Measurements from ENCODE around the gene TMC1.

TMC1 gene

DNA sequence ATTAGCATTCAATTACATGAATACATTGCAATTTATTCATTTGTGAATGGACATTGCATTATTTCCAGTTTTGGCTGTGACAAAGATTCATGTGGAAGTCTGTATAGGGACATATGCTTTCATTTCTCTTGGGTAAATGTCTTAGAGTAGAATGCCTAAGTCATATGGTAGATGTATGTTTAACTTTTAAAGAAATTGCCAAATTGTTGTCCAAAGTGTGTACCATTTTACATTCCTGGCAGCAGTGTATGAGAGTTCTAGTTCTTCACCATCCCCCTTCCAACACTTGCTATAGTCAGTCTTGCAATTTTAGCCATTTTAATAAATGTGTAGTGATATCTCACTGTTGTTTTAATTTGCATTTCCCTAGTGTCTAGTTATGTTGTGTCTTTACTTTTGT is 122.2 kb downstream of the TMC1 start:
- Histone ChIP-seq H2AK5ac (ENCODE audit: low read length, severe bottlenecking) (no peak overlapping the region), H3K4me3 (ENCODE audit: insufficient read depth in 1 of 2, low read depth in 1 of 2, low read length in 2 of 2) (no peak overlapping the region), H3K23ac (ENCODE audit: low read length in 2 of 2) (no peak overlapping the region)

DNA sequence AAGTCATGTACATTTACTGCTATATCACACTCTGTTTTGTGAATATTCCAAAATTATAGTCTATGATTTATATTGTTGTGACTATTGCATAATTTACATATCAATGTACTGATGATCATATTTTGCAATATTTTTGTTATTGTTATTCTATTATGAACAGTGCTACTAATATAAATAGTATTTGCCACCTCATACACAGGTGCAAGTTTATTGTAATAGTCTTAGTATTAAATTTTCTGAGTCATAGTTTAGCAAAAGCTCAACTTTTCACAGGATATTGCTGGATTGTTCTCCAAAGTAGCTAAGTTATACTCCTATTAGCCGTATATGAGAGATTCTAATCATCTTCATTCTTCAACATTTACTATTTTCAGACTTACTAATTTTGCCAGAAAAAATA is 124.7 kb downstream of the TMC1 start:
- Histone ChIP-seq H3K27ac (ENCODE audit: low read length, poor library complexity, severe bottlenecking) (no peak overlapping the region), H2BK120ac (ENCODE audit: low read depth, low read length) (no peak overlapping the region), H3K79me1 (replicated peaks; ENCODE audit: low read length, poor library complexity, severe bottlenecking) (no peaks in the 10 kb centered on the region), H3K9ac (ENCODE audit: low read length) (no peak overlapping the region), H3K4me3 (ENCODE audit: insufficient read depth in 1 of 2, low read depth in 1 of 2, low read length in 2 of 2) (no peak overlapping the region), H2BK15ac (ENCODE audit: low read depth, poor library complexity, severe bottlenecking) (no peak overlapping the region), H3K18ac (ENCODE audit: low read depth in 1 of 2, low read length in 2 of 2) (no peak overlapping the region), H2AFZ (ENCODE audit: low read depth, low read length) (no peak overlapping the region), H3K27me3 (ENCODE audit: control insufficient read depth in 1 of 2, insufficient read depth in 1 of 2, low read length in 2 of 2) (peaks cover 5 to 6% of the 10 kb centered on the region in 2 experiments), H4K8ac (ENCODE audit: low read length) (no peak overlapping the region), H2BK12ac (ENCODE audit: low read length in 2 of 2) (no peak overlapping the region), H3K4me2 (ENCODE audit: low read length, poor library complexity, severe bottlenecking) (no peak overlapping the region), H2BK5ac (ENCODE audit: low read depth, low read length, poor library complexity, severe bottlenecking) (no peak overlapping the region), H3K4ac (ENCODE audit: low read depth in 1 of 2, low read length in 2 of 2) (no peak overlapping the region), H4K91ac (ENCODE audit: low read length) (no peak overlapping the region), H3K9me3 (ENCODE audit: control insufficient read depth, low read length) (no peaks in the 10 kb centered on the region), H3K4me1 (ENCODE audit: control insufficient read depth, insufficient read depth, low read depth, low read length) (no peaks in the 10 kb centered on the region), H3K23ac (ENCODE audit: low read length in 2 of 2) (no peak overlapping the region), H3K36me3 (ENCODE audit: control insufficient read depth in 1 of 2, insufficient read depth in 2 of 2, low read depth in 1 of 2, low read length in 2 of 2) (no peaks in the 10 kb centered on the region), H3K14ac (ENCODE audit: low read length in 2 of 2) (no peak overlapping the region), H2AK5ac (ENCODE audit: low read length, severe bottlenecking) (no peak overlapping the region)
- 100% methylated on average over 1 of the region's 1 CpG for WGBS
- DNase-seq = no peak

More for the DNA sequence above, 122.2 kb downstream of the TMC1 start:
- no peaks in the 10 kb centered on the region for H3K36me3 ChIP-seq (ENCODE audit: control insufficient read depth in 1 of 2, insufficient read depth in 2 of 2, low read depth in 1 of 2, low read length in 2 of 2)
- H3K4ac ChIP-seq (ENCODE audit: low read depth in 1 of 2, low read length in 2 of 2) = no peak overlapping the region
- no peak overlapping the region for H3K14ac ChIP-seq (ENCODE audit: low read length in 2 of 2)
- no peak overlapping the region for H3K4me2 ChIP-seq (ENCODE audit: low read length, poor library complexity, severe bottlenecking)
- peaks cover under 1 to 6% of the 10 kb centered on the region in 2 experiments for H3K27me3 ChIP-seq (ENCODE audit: control insufficient read depth in 1 of 2, insufficient read depth in 1 of 2, low read length in 2 of 2)
- H3K18ac ChIP-seq (ENCODE audit: low read depth in 1 of 2, low read length in 2 of 2) = no peak overlapping the region
- H3K79me1 ChIP-seq (replicated peaks; ENCODE audit: low read length, poor library complexity, severe bottlenecking) = no peaks in the 10 kb centered on the region
- H3K4me1 ChIP-seq (ENCODE audit: control insufficient read depth, insufficient read depth, low read depth, low read length) = no peaks in the 10 kb centered on the region
- no peak overlapping the region for H2BK12ac ChIP-seq (ENCODE audit: low read length in 2 of 2)
- H2BK5ac ChIP-seq (ENCODE audit: low read depth, low read length, poor library complexity, severe bottlenecking) = no peak overlapping the region
- H3K9me3 ChIP-seq (ENCODE audit: control insufficient read depth, low read length) = no peaks in the 10 kb centered on the region
- no peak overlapping the region for H2BK120ac ChIP-seq (ENCODE audit: low read depth, low read length)
- no peak overlapping the region for H3K9ac ChIP-seq (ENCODE audit: low read length)
- no peak for DNase-seq
- no peak overlapping the region for H4K91ac ChIP-seq (ENCODE audit: low read length)
- H4K8ac ChIP-seq (ENCODE audit: low read length) = no peak overlapping the region
- no peak overlapping the region for H2BK15ac ChIP-seq (ENCODE audit: low read depth, poor library complexity, severe bottlenecking)
- no peak overlapping the region for H2AFZ ChIP-seq (ENCODE audit: low read depth, low read length)
- H3K27ac ChIP-seq (ENCODE audit: low read length, poor library complexity, severe bottlenecking) = no peak overlapping the region

DNA sequence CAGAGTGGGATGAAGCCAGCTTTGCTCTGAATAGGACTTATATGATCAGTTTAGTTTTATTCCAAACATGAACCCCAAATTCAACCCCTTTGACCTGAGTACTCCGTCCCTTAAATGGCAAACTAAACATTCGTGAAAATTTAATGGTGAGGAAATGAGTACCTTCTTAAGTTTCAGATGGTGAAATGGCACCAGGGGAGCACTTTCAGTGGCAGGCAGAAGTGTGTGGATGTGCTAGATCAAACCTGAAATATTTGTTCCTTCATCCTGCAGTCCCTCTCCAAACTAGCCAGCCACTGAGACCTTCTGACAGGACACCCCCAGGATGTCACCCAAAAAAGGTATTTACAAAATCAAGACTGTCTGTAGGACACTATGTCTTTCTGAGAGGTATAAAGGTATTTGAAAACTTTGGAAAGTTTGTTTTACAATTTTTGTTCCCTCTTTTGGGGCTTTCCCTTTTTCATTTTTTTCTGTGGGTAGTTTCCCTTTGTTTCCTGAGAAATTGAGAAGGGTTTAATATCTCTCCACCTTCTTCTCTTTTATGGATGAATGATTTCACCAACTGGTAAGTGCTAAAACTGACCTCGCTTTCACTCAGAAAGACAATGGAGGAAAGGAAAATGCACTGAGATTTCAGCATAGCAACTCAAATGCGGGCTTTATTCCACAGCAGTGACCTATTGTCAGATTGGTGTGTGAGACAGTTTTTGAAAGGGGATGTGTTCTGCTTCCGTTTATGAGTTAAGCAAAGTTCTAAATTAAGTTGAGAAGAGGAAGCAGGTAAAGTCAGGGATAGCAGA is 127.1 kb downstream of the TMC1 start:
- H3K27ac ChIP-seq (ENCODE audit: low read length, poor library complexity, severe bottlenecking) = no peak overlapping the region
- 79% methylated on average over 3 of the region's 5 CpGs for WGBS

GRCh38 chr9:72649127-72649442 is 127.7 kb downstream of the TMC1 start:
- Histone ChIP-seq H3K36me3 (ENCODE audit: control insufficient read depth in 1 of 2, insufficient read depth in 2 of 2, low read depth in 1 of 2, low read length in 2 of 2) (no peaks in the 10 kb centered on the region), H3K4ac (ENCODE audit: low read depth in 1 of 2, low read length in 2 of 2) (no peak overlapping the region), H3K4me3 (ENCODE audit: insufficient read depth in 1 of 2, low read depth in 1 of 2, low read length in 2 of 2) (no peak overlapping the region), H3K4me2 (ENCODE audit: low read length, poor library complexity, severe bottlenecking) (no peak overlapping the region), H3K27me3 (ENCODE audit: control insufficient read depth in 1 of 2, insufficient read depth in 1 of 2, low read length in 2 of 2) (peaks cover 5 to 10% of the 10 kb centered on the region in 2 experiments), H3K18ac (ENCODE audit: low read depth in 1 of 2, low read length in 2 of 2) (no peak overlapping the region), H3K9me3 (ENCODE audit: control insufficient read depth, low read length) (no peaks in the 10 kb centered on the region), H3K27ac (ENCODE audit: low read length, poor library complexity, severe bottlenecking) (no peak overlapping the region), H4K91ac (ENCODE audit: low read length) (no peak overlapping the region), H2BK120ac (ENCODE audit: low read depth, low read length) (no peak overlapping the region), H3K14ac (ENCODE audit: low read length in 2 of 2) (no peak overlapping the region), H2BK15ac (ENCODE audit: low read depth, poor library complexity, severe bottlenecking) (no peak overlapping the region), H3K9ac (ENCODE audit: low read length) (no peak overlapping the region), H2AFZ (ENCODE audit: low read depth, low read length) (no peak overlapping the region), H3K4me1 (ENCODE audit: control insufficient read depth, insufficient read depth, low read depth, low read length) (no peaks in the 10 kb centered on the region), H2BK5ac (ENCODE audit: low read depth, low read length, poor library complexity, severe bottlenecking) (no peak overlapping the region), H2BK12ac (ENCODE audit: low read length in 2 of 2) (no peak overlapping the region), H2AK5ac (ENCODE audit: low read length, severe bottlenecking) (no peak overlapping the region), H4K8ac (ENCODE audit: low read length) (no peak overlapping the region), H3K23ac (ENCODE audit: low read length in 2 of 2) (no peak overlapping the region), H3K79me1 (replicated peaks; ENCODE audit: low read length, poor library complexity, severe bottlenecking) (no peaks in the 10 kb centered on the region)
- WGBS = 0% methylated on average over 1 of the region's 1 CpG
- DNase-seq = no peak

More for the DNA sequence above, 127.1 kb downstream of the TMC1 start:
- no peaks in the 10 kb centered on the region for H3K36me3 ChIP-seq (ENCODE audit: control insufficient read depth in 1 of 2, insufficient read depth in 2 of 2, low read depth in 1 of 2, low read length in 2 of 2)
- no peak overlapping the region for H3K18ac ChIP-seq (ENCODE audit: low read depth in 1 of 2, low read length in 2 of 2)
- no peak overlapping the region for H2AFZ ChIP-seq (ENCODE audit: low read depth, low read length)
- no peaks in the 10 kb centered on the region for H3K9me3 ChIP-seq (ENCODE audit: control insufficient read depth, low read length)
- no peak overlapping the region for H2AK5ac ChIP-seq (ENCODE audit: low read length, severe bottlenecking)
- no peak overlapping the region for H3K9ac ChIP-seq (ENCODE audit: low read length)
- no peak overlapping the region for H3K14ac ChIP-seq (ENCODE audit: low read length in 2 of 2)
- peaks cover 5 to 10% of the 10 kb centered on the region in 2 experiments for H3K27me3 ChIP-seq (ENCODE audit: control insufficient read depth in 1 of 2, insufficient read depth in 1 of 2, low read length in 2 of 2)
- H4K91ac ChIP-seq (ENCODE audit: low read length) = no peak overlapping the region
- H3K4me1 ChIP-seq (ENCODE audit: control insufficient read depth, insufficient read depth, low read depth, low read length) = no peaks in the 10 kb centered on the region
- no peak overlapping the region for H3K4me3 ChIP-seq (ENCODE audit: insufficient read depth in 1 of 2, low read depth in 1 of 2, low read length in 2 of 2)
- no peak overlapping the region for H2BK5ac ChIP-seq (ENCODE audit: low read depth, low read length, poor library complexity, severe bottlenecking)
- no peak overlapping the region for H2BK120ac ChIP-seq (ENCODE audit: low read depth, low read length)
- H4K8ac ChIP-seq (ENCODE audit: low read length) = no peak overlapping the region
- DNase-seq = no peak
- H3K4me2 ChIP-seq (ENCODE audit: low read length, poor library complexity, severe bottlenecking) = no peak overlapping the region
- no peak overlapping the region for H2BK15ac ChIP-seq (ENCODE audit: low read depth, poor library complexity, severe bottlenecking)
- H3K79me1 ChIP-seq (replicated peaks; ENCODE audit: low read length, poor library complexity, severe bottlenecking) = no peaks in the 10 kb centered on the region
- H2BK12ac ChIP-seq (ENCODE audit: low read length in 2 of 2) = no peak overlapping the region
- no peak overlapping the region for H3K4ac ChIP-seq (ENCODE audit: low read depth in 1 of 2, low read length in 2 of 2)
- no peak overlapping the region for H3K23ac ChIP-seq (ENCODE audit: low read length in 2 of 2)

Measured in mesenchymal stem cell (in vitro differentiated cells and primary cell).